A673 (cell line): ENCODE data around the gene THSD4. TPM values are rescaled to one million over a fixed set of nuclear protein-coding genes. Genes with fewer than 3 reads are reported as not detected.

Experiments
- BruUV-seq: library from RNA; stranded (reverse); fragments of 400-500 nt; replicated peaks from 2 replicates; lab custom pipeline; 2021; lab: Mats Ljungman, UMichigan
- CTCF ChIA-PET: fragments of 300-600 bp; sonication (Branson Sonifier 250); formaldehyde crosslinking; loops from one replicate; lab custom pipeline; 2022; ENCODE audit warnings: antibody characterized with exemption; lab: Charles Lee
- POLR2A ChIA-PET: fragments of 300-600 bp; sonication (Branson Sonifier 250); formaldehyde crosslinking; loops from one replicate; lab custom pipeline; 2022; ENCODE audit warnings: antibody characterized with exemption; ENCODE audit not compliant: low non-redundant PET; lab: Charles Lee
- DNase-seq: peaks from one replicate; pipeline ENCODE4 v3.0.0-alpha.2; 2015; ENCODE audit warnings: low spot score
- H3K27ac ChIP-seq: fragments of 200-600 bp; sonication (generic); 2 replicates; pipeline ENCODE4 v1.5.1; 2016; ENCODE audit warnings: mixed run types, low read depth, mild to moderate bottlenecking, mixed read lengths, antibody characterized with exemption, low read length; ENCODE audit not compliant: poor library complexity, severe bottlenecking
- H3K27me3 ChIP-seq: fragments of 200-600 bp; sonication (generic); replicated peaks from 2 replicates; pipeline ENCODE4 v1.6.1; 2017; ENCODE audit warnings: mixed run types, low read depth, mild to moderate bottlenecking, mixed read lengths, antibody characterized with exemption, low read length; ENCODE audit not compliant: insufficient read depth, poor library complexity
- H3K36me3 ChIP-seq: fragments of 200-600 bp; sonication (generic); 2 replicates; pipeline ENCODE4 v1.6.1; 2016; ENCODE audit warnings: mixed run types, mild to moderate bottlenecking, mixed read lengths, antibody characterized with exemption, low read length; ENCODE audit not compliant: insufficient read depth, poor library complexity, severe bottlenecking
- H3K4me1 ChIP-seq: fragments of 200-600 bp; sonication (generic); 2 replicates; pipeline ENCODE4 v1.6.1; 2017; ENCODE audit warnings: mixed run types, mild to moderate bottlenecking, mixed read lengths, antibody characterized with exemption, low read length; ENCODE audit not compliant: insufficient read depth, poor library complexity, severe bottlenecking
- H3K4me3 ChIP-seq: fragments of 200-600 bp; sonication (generic); 2 replicates; pipeline ENCODE4 v1.5.1; 2016; ENCODE audit warnings: low read depth, mixed run types, mild to moderate bottlenecking, mixed read lengths, low read length; ENCODE audit not compliant: poor library complexity, severe bottlenecking
- H3K9me3 ChIP-seq: fragments of 200-600 bp; sonication (generic); 2 replicates; pipeline ENCODE4 v1.6.1; 2016; ENCODE audit warnings: mixed run types, low read depth, mild to moderate bottlenecking, mixed read lengths, antibody characterized with exemption, low read length; ENCODE audit not compliant: poor library complexity, severe bottlenecking
- EZH2 ChIP-seq: fragments of 200-600 bp; sonication (generic); IDR thresholded peaks from 2 replicates; pipeline ENCODE4 v1.6.1; 2017; ENCODE audit warnings: borderline replicate concordance, low read depth, mild to moderate bottlenecking, mixed read lengths, antibody characterized with exemption, low read length; ENCODE audit not compliant: poor library complexity, severe bottlenecking
- intact Hi-C: fragments of 100-400 bp; cut with micrococcal nuclease; formaldehyde crosslinking; loops from one replicate; pipeline ENCODE4 v1.10.0; 2022; ENCODE audit not compliant: unreplicated experiment
- total RNA-seq: library from RNA; stranded (reverse); gene quantifications from 2 replicates; pipeline ENCODE4 v1.2.3, GENCODE V29; 2021
- TF ChIP-seq, protein P1 (sequence below): fragments of 300-800, 200-600 bp; sonication (generic); conservative IDR thresholded peaks from 2 replicates; pipeline ENCODE4 v1.5.1; 2017; ENCODE audit warnings: low read depth, mild to moderate bottlenecking, antibody characterized with exemption, low read length, moderate library complexity, mixed read lengths

THSD4 gene
- total RNA-seq, 1 experiment from 2014 or later, result 2.4 TPM

DNA sequence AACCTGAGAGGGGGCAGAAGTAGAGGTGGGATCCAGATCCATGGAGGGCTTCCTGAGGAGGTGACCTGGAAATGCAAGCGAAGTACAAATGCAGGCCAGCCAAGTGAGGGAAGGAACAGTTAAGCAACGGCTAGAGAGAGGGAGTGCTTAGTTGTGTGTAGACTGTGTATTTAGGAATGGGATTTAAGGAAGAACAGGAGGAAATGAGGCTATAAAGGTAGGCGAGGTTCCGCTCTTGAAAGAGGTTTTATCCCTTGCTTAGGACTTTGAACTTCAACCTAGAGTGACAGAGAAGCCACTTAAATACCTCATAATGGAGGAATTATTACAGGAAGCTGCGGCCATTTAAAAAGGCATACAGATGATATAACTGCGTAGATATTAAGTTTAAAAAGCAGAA lies 295.1 kb downstream of the THSD4 start:
- ChIA-PET CTCF (no interaction called here), POLR2A (no interaction called here)
- H3K27ac ChIP-seq, result no peak overlapping the region
- no peaks in the 10 kb centered on the region for H3K4me1 ChIP-seq
- H3K4me3 ChIP-seq, result no peak overlapping the region
- no peaks in the 10 kb centered on the region for H3K36me3 ChIP-seq
- no peak for DNase-seq
- no TSS peak for BruUV-seq
- intact Hi-C loops, result no loop called here
- no peaks in the 10 kb centered on the region for H3K27me3 ChIP-seq
- no peaks in the 10 kb centered on the region for H3K9me3 ChIP-seq
- TF ChIP-seq, protein P1, sequence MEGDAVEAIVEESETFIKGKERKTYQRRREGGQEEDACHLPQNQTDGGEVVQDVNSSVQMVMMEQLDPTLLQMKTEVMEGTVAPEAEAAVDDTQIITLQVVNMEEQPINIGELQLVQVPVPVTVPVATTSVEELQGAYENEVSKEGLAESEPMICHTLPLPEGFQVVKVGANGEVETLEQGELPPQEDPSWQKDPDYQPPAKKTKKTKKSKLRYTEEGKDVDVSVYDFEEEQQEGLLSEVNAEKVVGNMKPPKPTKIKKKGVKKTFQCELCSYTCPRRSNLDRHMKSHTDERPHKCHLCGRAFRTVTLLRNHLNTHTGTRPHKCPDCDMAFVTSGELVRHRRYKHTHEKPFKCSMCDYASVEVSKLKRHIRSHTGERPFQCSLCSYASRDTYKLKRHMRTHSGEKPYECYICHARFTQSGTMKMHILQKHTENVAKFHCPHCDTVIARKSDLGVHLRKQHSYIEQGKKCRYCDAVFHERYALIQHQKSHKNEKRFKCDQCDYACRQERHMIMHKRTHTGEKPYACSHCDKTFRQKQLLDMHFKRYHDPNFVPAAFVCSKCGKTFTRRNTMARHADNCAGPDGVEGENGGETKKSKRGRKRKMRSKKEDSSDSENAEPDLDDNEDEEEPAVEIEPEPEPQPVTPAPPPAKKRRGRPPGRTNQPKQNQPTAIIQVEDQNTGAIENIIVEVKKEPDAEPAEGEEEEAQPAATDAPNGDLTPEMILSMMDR, result no peak
- TF ChIP-seq EZH2, result no peak

DNA sequence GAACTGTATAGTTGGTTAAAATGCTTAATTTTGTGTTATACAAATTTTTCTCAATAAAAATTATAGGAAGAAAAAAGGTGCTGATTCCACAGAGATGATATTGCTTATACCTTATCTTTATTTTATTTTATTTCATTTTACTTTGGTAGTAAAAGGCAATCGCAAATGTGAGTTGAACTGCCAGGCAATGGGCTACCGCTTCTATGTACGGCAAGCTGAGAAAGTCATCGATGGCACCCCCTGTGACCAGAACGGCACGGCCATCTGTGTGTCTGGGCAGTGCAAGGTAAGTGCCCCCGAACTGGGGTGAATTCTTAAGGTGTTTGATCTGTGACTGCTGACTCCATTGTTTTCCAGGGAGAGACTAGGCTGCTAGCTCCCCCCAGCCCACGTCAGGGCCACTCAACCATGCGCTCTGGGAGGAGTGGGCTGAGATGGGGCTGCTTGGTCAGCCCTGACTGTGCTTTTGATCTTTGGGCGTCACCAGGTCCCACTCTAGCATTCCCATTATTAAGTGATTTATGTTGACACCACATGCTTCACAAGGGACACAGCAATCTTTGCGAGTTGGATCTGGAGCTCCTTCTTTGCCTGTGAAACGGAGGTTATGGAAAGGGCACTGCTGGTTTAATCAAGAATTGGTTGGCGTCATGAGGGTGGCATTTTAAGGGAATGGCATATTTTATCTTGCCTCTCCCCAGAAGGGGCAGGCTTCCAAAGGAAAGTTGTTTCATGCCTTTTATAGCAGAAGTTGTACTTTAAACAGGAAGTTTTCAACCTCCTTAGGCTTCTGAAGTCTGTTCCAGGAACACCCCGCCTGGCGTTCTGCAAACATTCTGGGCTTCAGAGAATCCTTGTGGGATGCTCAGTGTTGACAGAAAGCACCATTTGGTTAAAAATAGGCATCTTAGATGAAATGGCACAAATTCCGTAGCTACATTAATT lies 296.5 kb downstream of the THSD4 start:
- H3K4me1 ChIP-seq, result no peaks in the 10 kb centered on the region
- no TSS peak for BruUV-seq
- ChIA-PET CTCF (no interaction called here), POLR2A (no interaction called here)
- no peaks in the 10 kb centered on the region for H3K36me3 ChIP-seq
- intact Hi-C loops, result no loop called here
- H3K4me3 ChIP-seq, result no peak overlapping the region
- no peak overlapping the region for H3K27ac ChIP-seq
- H3K9me3 ChIP-seq, result no peaks in the 10 kb centered on the region
- no peaks in the 10 kb centered on the region for H3K27me3 ChIP-seq
- no peak for TF ChIP-seq EZH2
- TF ChIP-seq, protein P1, result no peak
- no peak for DNase-seq

DNA sequence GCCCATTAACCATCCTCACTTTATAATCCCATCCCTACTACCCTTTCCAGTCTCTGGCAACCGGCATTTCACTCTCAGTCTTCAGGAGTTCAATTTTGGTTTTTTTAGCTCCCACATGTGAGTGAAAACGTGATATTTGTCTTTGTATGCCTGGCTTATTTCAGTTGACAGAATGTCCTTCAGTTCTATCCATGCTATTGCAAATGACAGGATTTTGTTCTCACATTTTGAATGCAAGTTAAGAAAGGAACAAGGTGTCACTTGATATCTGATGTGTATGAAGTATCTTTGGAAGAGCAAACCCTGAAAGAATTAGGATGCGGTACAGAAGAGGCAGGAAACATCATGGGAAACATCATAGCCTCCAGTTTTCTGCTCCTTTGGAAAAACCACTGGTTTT lies 298.1 kb downstream of the THSD4 start:
- ChIA-PET POLR2A (interaction anchor here (0.6 kb wide), 2 partner anchors 293 to 445 kb away, joined by 3 to 4 read pairs; no protein-coding TSS in a partner anchor), CTCF (no interaction called here)
- H3K36me3 ChIP-seq, result no peaks in the 10 kb centered on the region
- no peaks in the 10 kb centered on the region for H3K4me1 ChIP-seq
- DNase-seq, result no peak
- no peak overlapping the region for H3K27ac ChIP-seq
- no TSS peak for BruUV-seq
- intact Hi-C loops, result no loop called here
- TF ChIP-seq, protein P1, result no peak
- TF ChIP-seq EZH2, result no peak
- no peaks in the 10 kb centered on the region for H3K9me3 ChIP-seq
- no peaks in the 10 kb centered on the region for H3K27me3 ChIP-seq
- H3K4me3 ChIP-seq, result no peak overlapping the region
